NCI-H1092 treated with DMSO at 0.1 percent for 48 hours (cell line): Measurements from ENCODE around the gene SH3RF3.

Source experiments
- DNase-seq: peaks from one replicate; lab custom pipeline; 2025; lab: John Stamatoyannopoulos, UW

SH3RF3 gene

GRCh38 chr2:109503191-109503590, 374.2 kb downstream of the SH3RF3 start:
- no peak for DNase-seq

DNA sequence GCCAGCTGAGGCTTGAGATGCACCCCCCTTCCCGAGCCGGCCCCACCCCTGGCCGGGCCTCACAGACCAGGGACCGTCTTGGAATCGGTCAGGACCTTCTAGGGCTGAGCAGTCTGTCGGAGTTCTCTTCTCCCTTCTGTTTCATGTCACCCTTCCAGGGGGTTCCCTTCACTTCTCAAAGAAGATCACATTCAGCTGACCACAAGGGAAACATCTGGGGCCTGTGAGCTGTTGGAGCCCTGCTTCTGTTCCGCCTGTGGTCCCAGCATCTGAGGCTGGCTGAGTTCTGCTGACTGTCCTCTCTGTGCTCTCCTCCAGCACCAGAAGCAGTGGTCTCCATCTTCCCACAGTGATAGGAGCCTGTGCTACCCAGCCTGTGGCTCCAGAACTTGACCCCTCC, 378.2 kb downstream of the SH3RF3 start:
- no peak for DNase-seq

GRCh38 chr2:109507828-109508227, 378.8 kb downstream of the SH3RF3 start:
- DNase-seq: no peak

DNA sequence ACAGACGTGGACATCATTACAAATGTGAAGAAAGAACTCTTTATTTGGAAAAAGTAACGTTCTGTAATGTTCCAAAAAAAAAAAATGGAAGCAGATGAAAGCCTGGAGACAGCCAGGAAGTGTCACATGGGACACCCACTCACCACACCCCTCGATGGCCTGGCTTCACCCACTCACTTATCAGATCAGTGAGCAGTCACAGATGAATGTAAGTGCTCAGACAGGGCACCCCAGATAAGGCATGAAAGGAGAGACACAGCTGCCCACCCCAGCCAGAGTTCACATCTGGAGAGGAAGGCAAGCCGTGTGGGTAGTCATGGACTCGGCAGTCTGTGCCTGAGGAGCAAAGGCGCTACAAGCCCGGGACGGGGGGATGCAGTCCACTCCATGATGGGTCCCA, 379.6 kb downstream of the SH3RF3 start:
- DNase-seq: no peak

DNA sequence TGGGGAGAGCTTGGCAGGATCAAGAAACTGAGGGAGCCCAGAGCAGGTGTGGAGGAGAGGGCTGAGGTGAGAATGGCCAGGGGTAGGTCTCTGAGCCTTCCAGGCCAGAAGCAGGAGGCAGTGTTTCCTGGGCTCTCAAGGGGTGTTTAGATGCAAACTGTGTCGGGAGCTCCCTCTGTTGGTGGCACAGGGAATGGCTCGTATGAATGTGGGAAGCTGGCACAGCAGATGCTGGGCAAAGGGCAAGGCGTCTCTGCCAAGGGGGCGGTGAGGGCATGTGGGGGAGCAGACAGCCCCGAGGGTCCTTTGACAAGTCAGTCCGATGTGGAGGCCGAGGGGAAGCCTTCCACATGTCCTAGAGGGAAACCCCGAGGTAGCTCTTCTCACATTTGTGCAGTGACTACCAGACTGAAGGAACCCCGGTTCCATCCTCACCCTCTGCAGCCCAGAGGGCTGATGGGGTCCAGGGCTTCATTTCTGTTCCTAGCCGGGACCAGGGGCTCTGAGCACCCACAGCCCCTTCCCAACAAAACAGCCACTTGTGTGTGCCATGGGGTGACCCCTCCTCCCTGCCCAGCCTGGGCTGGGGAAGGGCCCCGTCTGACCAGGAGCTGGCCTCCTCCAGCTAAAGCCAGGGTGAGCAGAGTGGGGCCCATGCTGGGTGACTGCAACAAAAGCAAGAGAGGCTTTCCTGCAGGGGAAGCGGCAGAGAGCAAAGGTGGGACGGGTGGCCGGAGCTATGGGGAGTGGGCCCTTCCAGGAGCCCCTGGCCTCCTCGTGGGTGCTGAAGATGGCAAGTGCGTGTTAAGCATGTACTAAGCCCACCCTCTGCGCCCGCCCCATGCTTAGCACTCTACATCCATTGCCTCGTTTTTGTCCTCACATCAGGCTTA, 381.4 kb downstream of the SH3RF3 start:
- peak; percentile 60 for DNase-seq

DNA sequence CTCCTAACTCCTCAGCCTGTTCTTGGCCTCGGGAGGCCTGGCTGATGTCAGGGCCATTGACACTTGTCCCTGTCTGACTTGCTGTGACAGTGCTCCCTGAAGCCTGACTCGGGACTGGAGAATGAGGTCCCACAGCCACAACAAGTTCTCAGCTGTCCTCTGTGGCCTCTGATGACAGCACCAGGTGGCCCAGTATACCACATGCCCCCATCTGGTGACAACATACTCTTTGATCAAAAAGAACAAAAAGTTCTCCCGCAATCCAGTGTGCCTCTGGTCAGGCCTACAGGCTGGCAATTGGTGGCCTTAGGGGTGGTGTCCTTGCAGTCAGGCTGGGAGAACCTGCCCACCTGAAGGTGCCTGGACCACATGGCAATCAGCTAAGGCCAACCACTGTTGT, 382.2 kb downstream of the SH3RF3 start:
- no peak for DNase-seq

DNA sequence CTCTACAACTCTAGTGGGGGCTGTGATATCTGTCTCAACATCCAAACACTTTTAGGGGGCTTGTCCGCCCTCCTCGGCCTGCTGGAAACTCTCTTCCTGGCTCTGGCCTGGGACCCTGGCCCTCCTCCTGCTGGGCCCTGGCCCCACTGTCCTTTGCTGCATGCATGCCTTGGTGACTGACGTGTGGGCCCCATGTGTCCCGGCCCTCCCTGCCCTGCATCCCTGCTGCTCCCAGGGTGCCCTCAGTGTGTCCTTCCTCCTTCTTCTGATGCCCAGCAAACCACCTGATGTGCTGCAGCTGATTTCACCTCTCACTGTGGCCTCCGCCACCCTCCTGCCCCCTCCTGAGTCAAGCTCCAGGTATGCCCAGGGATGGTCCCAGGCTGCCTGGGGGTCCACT, 383.1 kb downstream of the SH3RF3 start:
- no peak for DNase-seq

- DNase-seq: no peak
These were observed 384.2 kb downstream of the SH3RF3 start for GRCh38 chr2:109513230-109513629.

DNA sequence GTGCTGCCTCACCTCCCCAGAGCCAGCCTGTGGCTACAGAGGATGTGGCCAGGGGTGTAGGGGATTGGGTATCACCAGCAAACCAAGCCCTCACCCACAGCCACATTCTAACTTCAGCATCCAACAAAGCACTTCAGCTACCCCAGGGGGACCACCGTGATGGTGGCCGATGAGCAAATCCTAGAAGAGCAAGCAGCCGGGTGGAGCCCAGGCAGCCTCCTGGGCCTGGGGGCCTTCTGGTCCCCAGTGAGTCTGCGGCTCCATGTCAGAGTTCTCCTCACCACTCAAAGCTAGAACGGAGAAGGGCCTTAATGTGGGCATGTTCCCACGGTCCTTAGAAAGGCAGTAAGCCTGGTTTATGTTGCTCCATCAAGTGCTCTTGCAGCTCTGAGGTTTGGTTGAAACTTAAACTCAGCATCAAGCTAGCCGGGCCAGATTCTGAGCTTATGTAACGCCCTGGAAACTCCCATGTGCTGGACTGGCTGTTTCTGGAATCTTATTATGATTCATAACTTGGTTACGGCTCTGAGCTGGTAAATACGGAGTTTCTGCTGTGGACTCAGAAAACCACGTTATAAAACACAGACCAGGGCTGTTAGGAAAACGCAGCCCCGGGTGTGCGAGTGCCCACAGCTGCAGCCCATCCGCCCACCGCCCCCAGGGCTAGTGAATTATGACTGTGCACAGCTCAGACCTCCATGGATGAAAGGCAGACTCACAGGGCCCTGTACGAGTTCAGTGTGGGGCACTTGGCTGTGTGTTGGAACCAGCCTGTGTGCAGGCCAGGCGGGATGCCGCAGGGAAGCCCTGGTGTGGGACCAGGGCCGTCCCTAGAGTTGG, 385.0 kb downstream of the SH3RF3 start:
- no peak for DNase-seq

GRCh38 chr2:109514857-109515256, 385.9 kb downstream of the SH3RF3 start:
- DNase-seq: no peak

- peak; percentile 25 for DNase-seq
These were observed 387.6 kb downstream of the SH3RF3 start for GRCh38 chr2:109516445-109517117.

GRCh38 chr2:109517118-109517889, 388.3 kb downstream of the SH3RF3 start:
- no peak for DNase-seq

DNA sequence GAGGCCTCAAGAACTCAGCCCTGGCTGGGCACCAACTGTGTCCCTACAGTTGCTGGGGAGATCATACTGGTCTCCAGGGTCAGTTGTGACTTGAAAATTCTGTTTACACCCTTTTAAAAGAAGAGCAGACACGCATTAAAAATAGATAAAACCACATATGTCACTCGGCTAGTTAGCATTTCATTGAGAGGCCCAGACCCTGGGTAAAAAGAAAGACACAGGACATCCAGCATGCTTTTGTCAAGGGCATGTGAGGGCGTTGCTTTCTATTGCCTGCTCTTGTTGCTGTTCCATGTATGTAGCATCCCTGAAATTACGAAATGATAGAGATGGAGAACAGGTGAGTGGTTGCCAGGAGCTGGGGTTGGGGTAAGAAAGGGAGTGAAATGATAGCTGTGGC, 390.5 kb downstream of the SH3RF3 start:
- no peak for DNase-seq

DNA sequence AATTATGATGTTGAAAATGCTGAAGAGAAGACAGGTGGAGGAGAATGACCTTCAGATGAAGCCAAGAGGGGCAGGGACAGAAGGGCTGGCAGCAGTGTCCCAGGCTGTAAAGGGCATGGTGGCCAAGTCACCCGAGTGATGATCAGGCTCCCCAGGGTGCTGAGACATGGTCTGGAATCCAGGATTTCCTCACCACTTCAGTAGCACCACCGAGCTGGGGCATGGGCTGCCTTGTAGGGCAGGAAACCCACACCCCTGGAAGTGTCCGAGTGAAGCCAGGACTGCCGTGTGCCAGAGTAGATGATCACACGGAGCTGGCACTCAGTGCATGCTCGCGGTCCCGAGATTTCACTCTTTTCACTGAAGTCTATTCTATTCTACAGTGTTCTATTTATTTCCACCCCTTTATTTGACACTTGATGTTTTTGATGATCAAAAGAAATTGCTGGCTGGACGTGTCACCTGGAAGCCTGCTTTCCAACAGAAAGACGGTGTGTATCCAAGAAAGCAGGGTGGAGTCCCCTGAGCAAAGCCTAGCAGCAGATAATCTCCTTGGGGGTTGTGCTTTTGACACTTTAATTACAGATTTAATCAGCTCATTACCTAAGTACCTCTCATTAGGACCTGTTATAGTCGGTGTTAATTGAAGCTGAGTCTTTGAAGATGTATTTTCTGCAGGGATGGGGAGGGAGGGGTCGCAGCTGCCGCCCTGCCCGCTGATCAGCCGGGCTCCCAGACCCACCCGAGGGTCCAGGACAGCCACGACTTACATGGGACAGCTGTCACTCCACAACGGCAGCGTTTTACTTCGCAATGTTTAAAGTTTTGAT, 392.4 kb downstream of the SH3RF3 start:
- DNase-seq: no peak

DNA sequence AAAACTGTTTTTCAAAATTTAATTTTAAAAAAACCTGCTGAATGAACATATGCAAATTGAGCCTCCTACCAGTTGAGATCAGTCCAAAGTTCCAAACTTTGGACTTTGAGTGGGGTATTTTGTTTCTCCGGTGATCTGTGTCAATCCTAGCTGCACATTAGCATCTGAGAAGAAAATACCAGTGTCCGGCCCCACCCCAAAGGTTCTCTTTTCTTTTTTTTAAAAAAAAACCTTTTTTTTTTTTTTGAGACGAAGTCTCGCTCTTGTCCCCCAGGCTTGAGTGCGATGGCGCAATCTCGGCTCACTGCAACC, 393.0 kb downstream of the SH3RF3 start:
- no peak for DNase-seq

GRCh38 chr2:109523121-109523520, 394.1 kb downstream of the SH3RF3 start:
- no peak for DNase-seq

DNA sequence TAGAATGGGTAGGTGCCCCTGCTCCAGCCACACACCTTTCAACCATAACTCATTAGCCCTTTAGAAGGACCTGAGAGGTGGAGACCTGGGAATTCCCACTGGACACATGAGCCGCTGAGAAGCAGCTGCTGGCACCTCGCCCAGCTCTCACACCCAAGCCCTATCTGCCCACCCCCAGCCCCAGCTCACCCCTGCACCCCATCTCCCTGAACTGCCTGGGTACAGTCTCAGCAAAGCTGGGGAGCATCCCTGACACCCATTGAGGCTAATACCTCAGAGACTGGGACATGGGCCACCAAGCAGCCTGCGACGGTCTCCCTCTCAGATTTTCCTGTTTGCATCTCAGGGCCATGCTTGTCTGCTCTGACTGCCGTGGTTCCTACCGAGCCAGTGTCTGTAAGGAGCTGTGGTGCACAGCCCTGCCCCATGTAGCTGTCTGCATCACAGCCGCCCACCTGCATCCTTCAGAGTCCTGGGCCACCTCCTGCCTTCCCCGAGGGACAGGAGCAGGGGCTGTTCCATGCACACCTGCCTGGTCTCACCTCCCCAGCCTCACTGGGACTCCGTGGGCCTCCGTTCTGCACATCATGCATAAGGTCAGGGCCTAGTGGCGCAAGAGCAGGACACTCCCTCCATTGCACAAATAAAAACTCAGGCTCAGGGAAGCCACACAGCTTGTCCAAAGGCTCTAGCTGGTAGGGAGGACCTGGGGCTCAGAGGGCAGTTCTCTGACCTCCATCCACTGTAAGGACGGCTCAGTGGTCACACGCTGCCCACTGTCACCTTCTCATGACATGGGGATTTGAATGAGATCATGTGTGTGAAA, 394.7 kb downstream of the SH3RF3 start:
- peak; percentile 1 for DNase-seq

DNA sequence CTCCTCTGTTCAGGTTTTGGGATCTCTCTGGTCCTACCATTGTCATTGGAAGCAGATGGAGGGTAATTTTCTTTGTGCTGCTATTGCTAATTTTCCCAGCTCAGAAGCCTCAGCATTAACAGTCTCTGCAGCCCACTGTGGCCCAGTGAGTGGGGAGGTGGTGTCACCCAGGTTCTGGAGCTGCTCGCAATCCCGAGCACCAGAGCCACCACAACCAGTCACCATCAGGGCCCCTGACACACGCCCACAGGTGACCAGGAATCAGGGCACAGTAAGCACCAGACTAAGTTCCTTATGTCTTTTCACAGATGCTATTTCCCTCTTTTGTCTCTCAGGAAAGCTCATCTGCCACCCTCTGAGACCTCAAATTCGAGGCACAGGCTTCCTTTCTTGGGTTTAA, 396.8 kb downstream of the SH3RF3 start:
- no peak for DNase-seq

DNA sequence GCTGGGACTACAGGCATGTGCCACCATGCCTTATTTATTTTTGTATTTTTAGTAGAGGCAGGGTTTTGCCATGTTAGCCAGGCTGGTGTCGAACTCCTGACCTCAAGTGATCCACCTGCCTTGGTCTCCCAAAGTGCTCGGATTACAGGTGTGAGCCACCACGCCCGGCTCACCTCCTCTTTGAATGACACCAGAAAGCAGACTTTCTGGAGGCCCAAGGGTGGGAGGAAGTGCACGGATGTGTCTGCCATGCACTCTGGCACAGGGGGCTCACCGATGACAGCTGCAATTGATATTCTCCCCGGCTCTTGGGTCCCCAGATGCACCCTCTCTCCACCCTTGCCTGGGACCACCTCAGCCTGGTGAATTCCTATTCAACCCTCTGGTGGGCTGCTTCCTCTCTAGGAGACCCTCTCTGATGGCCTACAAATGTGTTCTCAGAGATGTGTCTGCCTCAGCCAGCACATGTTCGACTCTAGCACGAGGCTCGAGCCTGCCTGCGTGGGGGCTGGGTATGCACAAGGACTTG, 397.5 kb downstream of the SH3RF3 start:
- no peak for DNase-seq

GRCh38 chr2:109527079-109527478, 398.1 kb downstream of the SH3RF3 start:
- DNase-seq: no peak
